Measurements from ENCODE around the gene C22orf39. TPM values are rescaled to one million over a fixed set of nuclear protein-coding genes. Genes with fewer than 3 reads are reported as not detected.

C22orf39 gene
- total RNA-seq, 1 donor from 2014 or later = 33.4 TPM

- TF ChIP-seq CTCF (IDR thresholded peaks at IDR 0.05; ENCODE audit: unreplicated experiment) = no peak
- H3K9me3 Mint-ChIP-seq = peaks cover 5% of the 10 kb centered on the region
- no peak overlapping the region for H3K27ac Mint-ChIP-seq
- no peak for DNase-seq (ENCODE audit: low spot score in 2 of 2, unreplicated experiment in 2 of 2)
- no peak overlapping the region for H3K4me3 Mint-ChIP-seq
- peaks cover 2% of the 10 kb centered on the region for H3K4me1 Mint-ChIP-seq
- peaks cover 11% of the 10 kb centered on the region for H3K36me3 Mint-ChIP-seq
- no peaks in the 10 kb centered on the region for H3K27me3 Mint-ChIP-seq (ENCODE audit: low read depth)
Measured at GRCh38 chr22:19419086-19419463, 28.4 kb downstream of the C22orf39 start.

GRCh38 chr22:19412923-19413322 lies 34.6 kb downstream of the C22orf39 start:
- Mint-ChIP-seq H3K27ac (no peak overlapping the region), H3K36me3 (peaks cover 15% of the 10 kb centered on the region), H3K4me1 (peaks cover 12% of the 10 kb centered on the region), H3K4me3 (no peak overlapping the region), H3K27me3 (ENCODE audit: low read depth) (no peaks in the 10 kb centered on the region), H3K9me3 (peaks cover 5% of the 10 kb centered on the region)
- no peak for DNase-seq (ENCODE audit: low spot score in 2 of 2, unreplicated experiment in 2 of 2)
- TF ChIP-seq CTCF (IDR thresholded peaks at IDR 0.05; ENCODE audit: unreplicated experiment) = no peak

- no peak for DNase-seq (ENCODE audit: low spot score in 2 of 2, unreplicated experiment in 2 of 2)
- Mint-ChIP-seq H3K27me3 (ENCODE audit: low read depth) (no peaks in the 10 kb centered on the region), H3K4me3 (no peak overlapping the region), H3K9me3 (peaks cover 5% of the 10 kb centered on the region), H3K4me1 (peaks cover 16% of the 10 kb centered on the region), H3K36me3 (peaks cover 15% of the 10 kb centered on the region), H3K27ac (no peak overlapping the region)
- no peak for TF ChIP-seq CTCF (IDR thresholded peaks at IDR 0.05; ENCODE audit: unreplicated experiment)
Measured at GRCh38 chr22:19412478-19412877, 35.0 kb downstream of the C22orf39 start.

- H3K27me3 Mint-ChIP-seq (ENCODE audit: low read depth) = no peaks in the 10 kb centered on the region
- no peak for TF ChIP-seq CTCF (IDR thresholded peaks at IDR 0.05; ENCODE audit: unreplicated experiment)
- peaks cover 5% of the 10 kb centered on the region for H3K9me3 Mint-ChIP-seq
- no peak for DNase-seq (ENCODE audit: low spot score in 2 of 2, unreplicated experiment in 2 of 2)
- H3K4me1 Mint-ChIP-seq = peaks cover 24% of the 10 kb centered on the region
- H3K27ac Mint-ChIP-seq = no peak overlapping the region
- peaks cover 11% of the 10 kb centered on the region for H3K36me3 Mint-ChIP-seq
- no peak overlapping the region for H3K4me3 Mint-ChIP-seq
Measured at GRCh38 chr22:19411690-19412045, 35.8 kb downstream of the C22orf39 start.

- Mint-ChIP-seq H3K4me3 (no peak overlapping the region), H3K27ac (no peak overlapping the region), H3K36me3 (peaks cover 10% of the 10 kb centered on the region), H3K4me1 (peaks cover 29% of the 10 kb centered on the region), H3K9me3 (peaks cover 5% of the 10 kb centered on the region), H3K27me3 (ENCODE audit: low read depth) (no peaks in the 10 kb centered on the region)
- no peak for TF ChIP-seq CTCF (IDR thresholded peaks at IDR 0.05; ENCODE audit: unreplicated experiment)
- no peak for DNase-seq (ENCODE audit: low spot score in 2 of 2, unreplicated experiment in 2 of 2)
Measured at GRCh38 chr22:19410941-19411689, 36.4 kb downstream of the C22orf39 start.

Measured in mesothelial cell of epicardium (in vitro differentiated cells).